Stomach smooth muscle (tissue), 2 donors: ENCODE data around the gene DECR2.
"Not testable (repeated sequence)": the region's sequence is repeated elsewhere in the genome, so short reads cannot be mapped to it uniquely, and the experiment has no call there.

Experiments used
- H3K27ac ChIP-seq: one replicate; pipeline ENCODE4 v1.7.0; 2013; ENCODE audit warnings: mild to moderate bottlenecking, low read length, inconsistent platforms
- H3K27me3 ChIP-seq, 2 donors: one replicate each; pipeline ENCODE4 v1.7.0; 2013; ENCODE audit warnings: low read length in 2 of 2; ENCODE audit not compliant: insufficient read depth in 2 of 2, control insufficient read depth in 1 of 2
- H3K36me3 ChIP-seq, 2 donors: one replicate each; pipeline ENCODE4 v1.7.0; 2013; ENCODE audit warnings: low read length in 2 of 2; ENCODE audit not compliant: control insufficient read depth in 2 of 2, insufficient read depth in 2 of 2
- H3K4me1 ChIP-seq: one replicate; pipeline ENCODE4 v1.7.0; 2013; ENCODE audit warnings: low read length; ENCODE audit not compliant: control insufficient read depth, insufficient read depth
- H3K4me3 ChIP-seq, 2 donors: one replicate each; pipeline ENCODE4 v1.7.0; 2013; ENCODE audit warnings: low read length in 2 of 2
- H3K9ac ChIP-seq, 2 donors: one replicate each; pipeline ENCODE4 v1.7.0; 2013; ENCODE audit warnings: low read length in 2 of 2, mild to moderate bottlenecking in 1 of 2
- H3K9me3 ChIP-seq, 2 donors: one replicate each; pipeline ENCODE4 v1.7.0; 2013; ENCODE audit warnings: low read length in 2 of 2; ENCODE audit not compliant: control insufficient read depth in 2 of 2
- donor health status: healthy.
- donor health status: Pancreatic carcinoma.

Gene DECR2

GRCh38 chr16:410516-411178, 9.0 kb downstream of the DECR2 start:
- Histone ChIP-seq H3K27ac (no peak overlapping the region), H3K27me3 (no peaks in the 10 kb centered on the region), H3K9ac (no peak overlapping the region), H3K9me3 (no peaks in the 10 kb centered on the region), H3K4me3 (no peak overlapping the region), H3K4me1 (no peaks in the 10 kb centered on the region), H3K36me3 (peaks cover 5 to 8% of the 10 kb centered on the region in 2 donors)

- H3K4me1 ChIP-seq, result no peaks in the 10 kb centered on the region
- peaks cover 5 to 8% of the 10 kb centered on the region in 2 donors for H3K36me3 ChIP-seq
- no peak overlapping the region for H3K27ac ChIP-seq
- no peaks in the 10 kb centered on the region for H3K9me3 ChIP-seq
- no peaks in the 10 kb centered on the region for H3K27me3 ChIP-seq
- no peak overlapping the region for H3K4me3 ChIP-seq
- no peak overlapping the region for H3K9ac ChIP-seq
These were observed 10.0 kb downstream of the DECR2 start for GRCh38 chr16:411576-412265.

GRCh38 chr16:414395-415169, 12.9 kb downstream of the DECR2 start:
- Histone ChIP-seq H3K36me3 (peaks cover 5 to 8% of the 10 kb centered on the region in 2 donors), H3K9me3 (no peaks in the 10 kb centered on the region), H3K27me3 (no peaks in the 10 kb centered on the region), H3K9ac (no peak overlapping the region), H3K27ac (no peak overlapping the region), H3K4me1 (no peaks in the 10 kb centered on the region), H3K4me3 (no peak overlapping the region)

- H3K9ac ChIP-seq, H3K4me1 ChIP-seq, H3K36me3 ChIP-seq: not testable (repeated sequence)
These were observed 13.4 kb downstream of the DECR2 start for GRCh38 chr16:415170-415498.

GRCh38 chr16:422179-422578, 20.5 kb downstream of the DECR2 start:
- peaks cover 22% of the 10 kb centered on the region for H3K4me1 ChIP-seq
- H3K9me3 ChIP-seq, H3K27ac ChIP-seq, H3K27me3 ChIP-seq, H3K36me3 ChIP-seq, H3K4me3 ChIP-seq, H3K9ac ChIP-seq: not testable (repeated sequence)

More at GRCh38 chr16:415170-415498, 13.4 kb downstream of the DECR2 start:
- not testable (repeated sequence) for H3K9me3 ChIP-seq, H3K27me3 ChIP-seq, H3K4me3 ChIP-seq, H3K27ac ChIP-seq

GRCh38 chr16:424033-424622, 22.4 kb downstream of the DECR2 start:
- no peaks in the 10 kb centered on the region for H3K27me3 ChIP-seq
- H3K4me1 ChIP-seq, result peaks cover 28% of the 10 kb centered on the region
- H3K36me3 ChIP-seq, result no peaks in the 10 kb centered on the region
- peak overlapping the region; percentile 71 to 79 for H3K9ac ChIP-seq
- peak overlapping the region; percentile 94 for H3K27ac ChIP-seq
- no peaks in the 10 kb centered on the region for H3K9me3 ChIP-seq
- peak overlapping the region; percentile 74 to 80 for H3K4me3 ChIP-seq

GRCh38 chr16:424623-425081, 23.0 kb downstream of the DECR2 start:
- Histone ChIP-seq H3K9me3 (no peaks in the 10 kb centered on the region), H3K9ac (peak overlapping the region; percentile 71 to 79), H3K27ac (peak overlapping the region; percentile 94), H3K4me3 (peak overlapping the region; percentile 74 to 80), H3K27me3 (no peaks in the 10 kb centered on the region), H3K36me3 (no peaks in the 10 kb centered on the region), H3K4me1 (peaks cover 28% of the 10 kb centered on the region)

GRCh38 chr16:425082-425718, 23.5 kb downstream of the DECR2 start, which contains the start of gene RAB11FIP3:
RAB11FIP3 (plus strand) TSS chr16:425649; CDS start chr16:426007, 358 bp downstream.
- Histone ChIP-seq H3K9me3 (no peaks in the 10 kb centered on the region), H3K27me3 (no peaks in the 10 kb centered on the region), H3K27ac (peak within 1 kb of the TSS; percentile 94), H3K36me3 (no peaks in the 10 kb centered on the region), H3K4me3 (peak within 1 kb of the TSS; percentile 74 to 84), H3K9ac (peak within 1 kb of the TSS; percentile 71 to 79), H3K4me1 (peaks cover 28% of the 10 kb centered on the region)

- Histone ChIP-seq H3K27ac (peak overlapping the region; percentile 94), H3K9ac (peak overlapping the region in 1 of 2 donors; percentile 71), H3K4me1 (peaks cover 28% of the 10 kb centered on the region), H3K36me3 (peaks cover 0 to 3% of the 10 kb centered on the region in 2 donors), H3K27me3 (no peaks in the 10 kb centered on the region), H3K4me3 (peak overlapping the region in 1 of 2 donors; percentile 84), H3K9me3 (no peaks in the 10 kb centered on the region)
These were observed 24.0 kb downstream of the DECR2 start for GRCh38 chr16:425740-426114.
